Measurements from ENCODE around the gene LYRM4. TPM values are rescaled to one million over a fixed set of nuclear protein-coding genes. Genes with fewer than 3 reads are reported as not detected.

Gene LYRM4
- total RNA-seq, 1 experiment from 2014 or later = 52.8 TPM

- no peak for TF ChIP-seq CTCF (IDR thresholded peaks at IDR 0.05; ENCODE audit: insufficient read depth in 1 of 2, low read depth in 1 of 2, low read length in 1 of 2, severe bottlenecking in 1 of 2, unreplicated experiment in 1 of 2)
- Histone ChIP-seq H3K4me1 (no peaks in the 10 kb centered on the region), H3K9me3 (no peaks in the 10 kb centered on the region), H3K4me3 (ENCODE audit: low read depth, low read length) (no peak overlapping the region), H3K36me3 (ENCODE audit: control insufficient read depth, insufficient read depth, low read length) (no peaks in the 10 kb centered on the region), H3K27me3 (replicated peaks; ENCODE audit: control insufficient read depth, insufficient read depth, low read length) (no peaks in the 10 kb centered on the region)
- ChIA-PET CTCF (no interaction called here), POLR2A (no interaction called here)
- intact Hi-C loops (cut with micrococcal nuclease; ENCODE audit: unreplicated experiment) = no loop called here
- H3K27ac Mint-ChIP-seq (ENCODE audit: unreplicated experiment) = no peak overlapping the region
- no peaks in the 10 kb centered on the region for H3K36me3 Mint-ChIP-seq (ENCODE audit: insufficient read depth, unreplicated experiment)
- no peaks in the 10 kb centered on the region for H3K4me1 Mint-ChIP-seq (ENCODE audit: low read depth, unreplicated experiment)
- no peak for DNase-seq
- H3K9me3 Mint-ChIP-seq (ENCODE audit: unreplicated experiment) = no peaks in the 10 kb centered on the region
- no TSS peak for BruUV-seq (replicated peaks)
- no peaks in the 10 kb centered on the region for H3K27me3 Mint-ChIP-seq (ENCODE audit: insufficient read depth, unreplicated experiment)
- no peak overlapping the region for H3K4me3 Mint-ChIP-seq (ENCODE audit: unreplicated experiment)
Observed at GRCh38 chr6:5111626-5112025, 149.1 kb downstream of the LYRM4 start.

GRCh38 chr6:5110246-5110645 is 150.5 kb downstream of the LYRM4 start:
- Histone ChIP-seq H3K4me3 (ENCODE audit: low read depth, low read length) (no peak overlapping the region), H3K27me3 (replicated peaks; ENCODE audit: control insufficient read depth, insufficient read depth, low read length) (no peaks in the 10 kb centered on the region), H3K36me3 (ENCODE audit: control insufficient read depth, insufficient read depth, low read length) (no peaks in the 10 kb centered on the region), H3K9me3 (no peaks in the 10 kb centered on the region), H3K4me1 (no peaks in the 10 kb centered on the region)
- POLR2A ChIA-PET = no interaction called here
- no peak overlapping the region for H3K27ac Mint-ChIP-seq (ENCODE audit: unreplicated experiment)
- intact Hi-C loops (cut with micrococcal nuclease; ENCODE audit: unreplicated experiment) = no loop called here
- no peaks in the 10 kb centered on the region for H3K4me1 Mint-ChIP-seq (ENCODE audit: low read depth, unreplicated experiment)
- no peak overlapping the region for H3K4me3 Mint-ChIP-seq (ENCODE audit: unreplicated experiment)
- no peak for TF ChIP-seq CTCF (IDR thresholded peaks at IDR 0.05; ENCODE audit: insufficient read depth in 1 of 2, low read depth in 1 of 2, low read length in 1 of 2, severe bottlenecking in 1 of 2, unreplicated experiment in 1 of 2)
- CTCF ChIA-PET = no interaction called here
- peaks cover 4% of the 10 kb centered on the region for H3K36me3 Mint-ChIP-seq (ENCODE audit: insufficient read depth, unreplicated experiment)
- no TSS peak for BruUV-seq (replicated peaks)
- no peaks in the 10 kb centered on the region for H3K9me3 Mint-ChIP-seq (ENCODE audit: unreplicated experiment)
- no peaks in the 10 kb centered on the region for H3K27me3 Mint-ChIP-seq (ENCODE audit: insufficient read depth, unreplicated experiment)
- no peak for DNase-seq

- no peaks in the 10 kb centered on the region for H3K36me3 ChIP-seq (ENCODE audit: control insufficient read depth, insufficient read depth, low read length)
- no peak overlapping the region for H3K4me3 Mint-ChIP-seq (ENCODE audit: unreplicated experiment)
- H3K27me3 Mint-ChIP-seq (ENCODE audit: insufficient read depth, unreplicated experiment) = no peaks in the 10 kb centered on the region
- intact Hi-C loops (cut with micrococcal nuclease; ENCODE audit: unreplicated experiment) = no loop called here
- H3K27ac Mint-ChIP-seq (ENCODE audit: unreplicated experiment) = no peak overlapping the region
- ChIA-PET POLR2A (no interaction called here), CTCF (no interaction called here)
- H3K36me3 Mint-ChIP-seq (ENCODE audit: insufficient read depth, unreplicated experiment) = peaks cover 4% of the 10 kb centered on the region
- H3K9me3 ChIP-seq = no peaks in the 10 kb centered on the region
- TF ChIP-seq CTCF (IDR thresholded peaks at IDR 0.05; ENCODE audit: insufficient read depth in 1 of 2, low read depth in 1 of 2, low read length in 1 of 2, severe bottlenecking in 1 of 2, unreplicated experiment in 1 of 2) = no peak
- H3K4me1 ChIP-seq = no peaks in the 10 kb centered on the region
- H3K9me3 Mint-ChIP-seq (ENCODE audit: unreplicated experiment) = no peaks in the 10 kb centered on the region
- BruUV-seq (replicated peaks) = no TSS peak
- no peaks in the 10 kb centered on the region for H3K27me3 ChIP-seq (replicated peaks; ENCODE audit: control insufficient read depth, insufficient read depth, low read length)
- H3K4me3 ChIP-seq (ENCODE audit: low read depth, low read length) = no peak overlapping the region
- H3K4me1 Mint-ChIP-seq (ENCODE audit: low read depth, unreplicated experiment) = no peaks in the 10 kb centered on the region
- DNase-seq = no peak
Observed at GRCh38 chr6:5109436-5109835, 151.3 kb downstream of the LYRM4 start.

Measured in Caco-2 (cell line).